Upper lobe of right lung (tissue), 1 donor: ENCODE data around the gene SLC30A1. TPM values are rescaled to one million over a fixed set of nuclear protein-coding genes. Genes with fewer than 3 reads are reported as not detected.

Experiments
- ATAC-seq: fragments of 200-7000 bp; cut with Tn5 transposase; one replicate; pipeline ENCODE4 v1.9.1; 2020; ENCODE audit warnings: mild to moderate bottlenecking, moderate library complexity
- DNase-seq: peaks from one replicate; pipeline ENCODE4 v3.0.0-alpha.2; 2020
- H3K27ac ChIP-seq: fragments of 200-600 bp; one replicate; pipeline ENCODE4 v1.8.0; 2022
- H3K27me3 ChIP-seq: fragments of 200-600 bp; one replicate; pipeline ENCODE4 v1.8.0; 2022; ENCODE audit warnings: mild to moderate bottlenecking
- H3K36me3 ChIP-seq: fragments of 200-600 bp; one replicate; pipeline ENCODE4 v1.8.0; 2022
- H3K4me1 ChIP-seq: fragments of 200-600 bp; one replicate; pipeline ENCODE4 v1.8.0; 2022
- H3K4me3 ChIP-seq: fragments of 200-600 bp; one replicate; pipeline ENCODE4 v1.8.0; 2022; ENCODE audit warnings: mild to moderate bottlenecking
- H3K9me3 ChIP-seq: fragments of 200-600 bp; one replicate; pipeline ENCODE4 v1.8.0; 2022
- intact Hi-C: fragments of 100-400 bp; cut with DNase I; formaldehyde crosslinking; loops from one replicate; pipeline ENCODE4 v1.11.0; 2022
- total RNA-seq: library from RNA; stranded (reverse); fragmentation: NEBNext Ultra II Directional; extraction: Animal tissue kit (Norgen Biotek cat#: 25700); gene quantifications from one replicate; pipeline ENCODE4 v1.2.1, GENCODE V29; 2021
- TF ChIP-seq, protein P1 (sequence below): fragments of 200-600 bp; IDR thresholded peaks from one replicate; pipeline ENCODE4 v1.8.0; 2022; ENCODE audit warnings: antibody characterized with exemption
- donor health status: DM: no; HTN: yes; CAD: no; lungs with severe emphysema.

SLC30A1 gene
- total RNA-seq, 1 donor from 2014 or later = 15.6 TPM

DNA sequence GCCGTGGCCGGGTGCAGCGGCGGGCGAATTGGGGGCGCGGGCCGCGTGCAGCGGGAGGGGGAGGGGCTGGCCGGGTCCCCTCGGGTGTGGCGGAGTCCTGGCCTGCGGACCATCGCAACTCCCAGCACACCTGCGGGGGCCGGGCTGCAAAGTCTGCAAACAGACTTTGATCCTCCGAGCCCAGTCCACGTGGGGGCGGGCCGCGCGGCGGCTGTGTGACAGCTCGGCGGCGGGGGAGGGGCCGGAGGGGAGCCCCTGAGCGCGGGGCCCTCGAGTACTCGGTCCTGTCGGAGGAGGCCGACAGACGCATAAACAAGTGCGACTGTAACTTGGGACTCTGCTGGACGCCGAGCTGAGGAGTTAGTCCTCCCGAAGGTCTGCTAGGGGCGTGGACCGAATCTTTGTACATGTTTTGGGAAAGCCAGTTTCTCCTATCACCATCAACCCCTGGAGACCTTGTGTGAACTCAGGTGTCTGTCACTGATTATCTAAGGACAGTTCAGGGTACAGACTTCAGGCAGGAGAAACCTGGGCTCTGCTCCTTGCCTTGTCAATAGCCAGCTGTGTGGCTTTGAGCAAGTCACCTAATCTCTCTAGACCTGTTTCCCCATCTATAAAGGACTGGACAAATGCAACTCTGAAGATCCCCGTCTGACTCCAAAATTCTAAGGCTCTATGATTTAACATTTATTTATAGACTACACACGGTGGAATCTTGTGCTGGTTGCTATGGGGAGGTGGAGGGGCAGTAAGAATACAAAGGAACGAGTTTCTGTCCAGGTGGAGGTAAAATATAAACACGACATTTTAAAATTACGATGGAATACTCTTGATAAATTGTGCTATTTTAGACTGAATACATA is 710 bp upstream of the SLC30A1 start:
- intact Hi-C loops = no loop called here
- TF ChIP-seq, protein P1, sequence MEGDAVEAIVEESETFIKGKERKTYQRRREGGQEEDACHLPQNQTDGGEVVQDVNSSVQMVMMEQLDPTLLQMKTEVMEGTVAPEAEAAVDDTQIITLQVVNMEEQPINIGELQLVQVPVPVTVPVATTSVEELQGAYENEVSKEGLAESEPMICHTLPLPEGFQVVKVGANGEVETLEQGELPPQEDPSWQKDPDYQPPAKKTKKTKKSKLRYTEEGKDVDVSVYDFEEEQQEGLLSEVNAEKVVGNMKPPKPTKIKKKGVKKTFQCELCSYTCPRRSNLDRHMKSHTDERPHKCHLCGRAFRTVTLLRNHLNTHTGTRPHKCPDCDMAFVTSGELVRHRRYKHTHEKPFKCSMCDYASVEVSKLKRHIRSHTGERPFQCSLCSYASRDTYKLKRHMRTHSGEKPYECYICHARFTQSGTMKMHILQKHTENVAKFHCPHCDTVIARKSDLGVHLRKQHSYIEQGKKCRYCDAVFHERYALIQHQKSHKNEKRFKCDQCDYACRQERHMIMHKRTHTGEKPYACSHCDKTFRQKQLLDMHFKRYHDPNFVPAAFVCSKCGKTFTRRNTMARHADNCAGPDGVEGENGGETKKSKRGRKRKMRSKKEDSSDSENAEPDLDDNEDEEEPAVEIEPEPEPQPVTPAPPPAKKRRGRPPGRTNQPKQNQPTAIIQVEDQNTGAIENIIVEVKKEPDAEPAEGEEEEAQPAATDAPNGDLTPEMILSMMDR = no peak
- Histone ChIP-seq H3K27me3 (no peaks in the 10 kb centered on the region), H3K4me1 (peaks cover 30% of the 10 kb centered on the region), H3K27ac (peak overlapping the region; percentile 62), H3K4me3 (peak overlapping the region; percentile 81), H3K36me3 (peaks cover 14% of the 10 kb centered on the region), H3K9me3 (no peaks in the 10 kb centered on the region)
- ATAC-seq = peak; percentile 62
- peak; percentile 92 for DNase-seq

DNA sequence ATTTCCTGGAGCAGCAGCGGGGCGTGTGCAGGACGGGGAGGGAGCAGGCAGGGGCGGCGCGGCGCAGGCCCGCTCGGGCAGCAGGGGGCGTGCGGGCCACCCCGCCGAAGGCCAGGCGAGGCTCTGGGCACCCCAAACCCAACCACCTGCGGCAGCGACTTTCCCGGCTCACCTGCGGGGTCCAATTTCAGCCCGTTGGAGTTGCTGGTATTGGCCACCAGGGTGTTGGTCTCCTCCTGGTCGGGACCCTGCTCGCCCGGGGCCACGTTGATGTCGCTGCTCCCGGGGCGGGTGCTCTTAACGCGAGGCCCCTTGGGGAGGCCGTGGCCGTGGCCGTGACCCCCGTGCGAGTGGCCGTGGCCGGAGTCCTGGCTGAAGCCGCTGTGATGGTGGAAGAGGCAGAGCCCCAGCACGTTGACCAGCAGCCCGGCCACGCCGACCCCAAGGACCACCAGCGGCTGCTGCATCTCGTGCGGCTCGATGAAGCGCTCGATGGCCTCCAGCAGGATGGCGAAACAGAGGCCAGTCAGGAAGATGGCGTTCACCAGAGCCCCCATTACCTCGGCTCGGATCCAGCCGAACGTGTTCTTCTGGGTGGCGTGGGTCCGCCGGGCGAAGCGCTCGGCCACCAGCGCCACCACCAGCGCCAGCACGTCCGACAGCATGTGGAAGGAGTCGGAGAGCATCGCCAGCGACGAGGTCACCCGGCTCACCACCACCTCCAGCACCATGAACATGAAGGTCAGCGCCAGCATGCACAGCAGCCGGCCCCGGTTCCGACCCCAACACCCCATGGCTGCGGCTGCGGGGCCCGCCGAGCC is 932 bp downstream of the SLC30A1 start:
- Histone ChIP-seq H3K4me1 (peaks cover 31% of the 10 kb centered on the region), H3K27me3 (no peaks in the 10 kb centered on the region), H3K4me3 (peak overlapping the region; percentile 81), H3K36me3 (peaks cover 20% of the 10 kb centered on the region), H3K27ac (peak overlapping the region; percentile 89), H3K9me3 (no peaks in the 10 kb centered on the region)
- TF ChIP-seq, protein P1 = peak; percentile 84
- DNase-seq (peak; percentile 91), ATAC-seq (peak; percentile 81)
- intact Hi-C loops = no loop called here

DNA sequence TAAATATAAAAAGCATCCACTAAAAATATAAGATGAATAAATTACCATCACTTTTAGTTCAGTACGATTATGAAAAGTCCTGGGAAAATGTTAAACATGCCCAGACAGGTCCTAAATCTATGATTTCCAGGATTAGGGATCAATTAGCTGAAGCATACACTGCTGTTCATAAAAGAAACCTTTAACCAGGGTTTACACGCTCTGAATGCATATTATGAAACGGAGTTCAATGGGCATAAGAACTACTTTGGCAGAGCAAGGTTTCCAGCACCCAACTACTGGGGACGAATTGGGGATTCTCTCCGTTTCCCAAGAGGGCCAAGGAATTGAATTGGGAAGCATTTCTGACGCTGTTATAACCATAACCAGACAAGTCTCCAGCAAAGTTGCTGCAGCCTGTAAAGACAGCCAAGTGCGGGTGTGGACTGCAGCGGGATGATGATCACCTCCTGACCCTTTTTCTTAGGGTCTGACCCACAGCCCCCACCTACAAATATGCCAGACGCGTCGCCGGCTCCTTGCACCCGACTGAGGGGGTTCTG is 1.6 kb downstream of the SLC30A1 start:
- H3K4me3 ChIP-seq = peak overlapping the region; percentile 81
- peaks cover 24% of the 10 kb centered on the region for H3K36me3 ChIP-seq
- no peaks in the 10 kb centered on the region for H3K9me3 ChIP-seq
- H3K4me1 ChIP-seq = peaks cover 28% of the 10 kb centered on the region
- DNase-seq (no peak), ATAC-seq (no peak)
- no peak overlapping the region for H3K27ac ChIP-seq
- H3K27me3 ChIP-seq = no peaks in the 10 kb centered on the region
- TF ChIP-seq, protein P1 = no peak
- intact Hi-C loops = no loop called here

DNA sequence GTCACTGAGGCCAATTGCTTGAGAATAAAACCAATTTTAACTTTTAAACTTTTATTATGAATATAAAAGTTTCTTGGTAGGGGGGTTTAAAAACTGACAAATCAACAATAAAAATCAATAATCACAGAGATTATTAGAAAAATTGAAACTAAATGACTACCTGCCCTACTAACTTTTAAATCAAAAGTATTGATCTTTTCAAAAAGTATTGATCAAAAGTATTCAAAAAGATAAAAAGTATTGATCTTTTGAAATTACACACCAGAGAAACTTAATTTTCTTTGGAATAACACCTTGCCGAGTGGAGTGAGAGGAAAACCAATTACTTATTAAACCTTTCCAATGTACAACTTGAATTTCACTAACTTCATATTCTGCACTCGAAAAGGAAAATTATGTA is 2.2 kb downstream of the SLC30A1 start:
- TF ChIP-seq, protein P1 = no peak
- Histone ChIP-seq H3K27ac (no peak overlapping the region), H3K4me3 (peak overlapping the region; percentile 81), H3K9me3 (no peaks in the 10 kb centered on the region), H3K36me3 (peaks cover 24% of the 10 kb centered on the region), H3K4me1 (peaks cover 23% of the 10 kb centered on the region), H3K27me3 (no peaks in the 10 kb centered on the region)
- ATAC-seq = no peak
- intact Hi-C loops = no loop called here
- no peak for DNase-seq

DNA sequence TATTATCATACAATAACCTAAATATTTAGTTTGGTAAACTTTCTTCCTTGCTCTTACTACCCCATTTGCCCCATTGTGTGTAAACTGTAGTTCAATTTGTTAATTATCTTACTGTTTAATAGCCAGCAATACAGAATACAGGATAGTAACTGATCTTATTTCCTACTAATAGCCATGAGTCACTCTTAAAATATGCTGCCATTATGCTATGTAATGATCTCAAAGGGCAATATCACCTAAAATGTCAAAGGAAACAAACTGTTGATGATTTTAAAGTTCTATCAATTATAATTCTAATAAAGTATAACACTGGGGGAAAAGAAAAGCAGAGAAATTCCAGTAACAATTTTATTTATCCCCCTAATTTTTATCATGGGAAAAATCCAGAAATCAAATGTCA is 4.3 kb downstream of the SLC30A1 start:
- H3K27me3 ChIP-seq = no peaks in the 10 kb centered on the region
- no peak overlapping the region for H3K4me3 ChIP-seq
- DNase-seq (no peak), ATAC-seq (no peak)
- H3K9me3 ChIP-seq = no peaks in the 10 kb centered on the region
- H3K27ac ChIP-seq = no peak overlapping the region
- peaks cover 24% of the 10 kb centered on the region for H3K36me3 ChIP-seq
- TF ChIP-seq, protein P1 = no peak
- peaks cover 14% of the 10 kb centered on the region for H3K4me1 ChIP-seq
- intact Hi-C loops = no loop called here
